CD1c-positive myeloid dendritic cell (primary cell): ENCODE data around the gene TSPYL6.

ENCODE experiments used
- DNase-seq: peaks from one replicate; pipeline ENCODE4 v3.0.0-alpha.2; 2016; ENCODE audit errors: extremely low spot score

Gene TSPYL6

GRCh38 chr2:54258166-54258565 lies 2.1 kb upstream of the TSPYL6 start:
- DNase-seq, result no peak

- no peak for DNase-seq
Measured at GRCh38 chr2:54255230-54256090, 569 bp downstream of the TSPYL6 start.

DNA sequence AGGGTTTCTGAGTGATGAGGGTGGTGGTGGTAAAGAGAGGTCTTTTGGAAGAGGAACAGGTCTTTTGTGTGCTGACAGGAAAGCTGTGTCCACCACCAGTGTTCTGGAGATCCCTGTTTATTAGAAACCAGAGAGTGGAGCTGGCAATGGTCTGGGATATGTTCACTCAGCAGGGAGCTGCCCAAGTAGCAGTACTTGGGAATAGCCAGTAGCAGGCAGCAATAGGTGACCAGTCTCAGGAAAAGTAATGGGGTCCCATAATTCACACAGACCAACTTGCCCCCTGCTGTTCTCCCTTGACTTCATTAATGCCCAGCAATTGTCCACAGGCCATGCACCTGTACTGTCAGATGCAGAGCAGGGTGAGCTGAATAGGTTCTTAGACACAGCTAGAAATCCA lies 1.8 kb downstream of the TSPYL6 start:
- no peak for DNase-seq

GRCh38 chr2:54249629-54250028 lies 6.4 kb downstream of the TSPYL6 start:
- DNase-seq, result no peak

- DNase-seq, result no peak
Measured at GRCh38 chr2:54247115-54247514, 8.9 kb downstream of the TSPYL6 start.

DNA sequence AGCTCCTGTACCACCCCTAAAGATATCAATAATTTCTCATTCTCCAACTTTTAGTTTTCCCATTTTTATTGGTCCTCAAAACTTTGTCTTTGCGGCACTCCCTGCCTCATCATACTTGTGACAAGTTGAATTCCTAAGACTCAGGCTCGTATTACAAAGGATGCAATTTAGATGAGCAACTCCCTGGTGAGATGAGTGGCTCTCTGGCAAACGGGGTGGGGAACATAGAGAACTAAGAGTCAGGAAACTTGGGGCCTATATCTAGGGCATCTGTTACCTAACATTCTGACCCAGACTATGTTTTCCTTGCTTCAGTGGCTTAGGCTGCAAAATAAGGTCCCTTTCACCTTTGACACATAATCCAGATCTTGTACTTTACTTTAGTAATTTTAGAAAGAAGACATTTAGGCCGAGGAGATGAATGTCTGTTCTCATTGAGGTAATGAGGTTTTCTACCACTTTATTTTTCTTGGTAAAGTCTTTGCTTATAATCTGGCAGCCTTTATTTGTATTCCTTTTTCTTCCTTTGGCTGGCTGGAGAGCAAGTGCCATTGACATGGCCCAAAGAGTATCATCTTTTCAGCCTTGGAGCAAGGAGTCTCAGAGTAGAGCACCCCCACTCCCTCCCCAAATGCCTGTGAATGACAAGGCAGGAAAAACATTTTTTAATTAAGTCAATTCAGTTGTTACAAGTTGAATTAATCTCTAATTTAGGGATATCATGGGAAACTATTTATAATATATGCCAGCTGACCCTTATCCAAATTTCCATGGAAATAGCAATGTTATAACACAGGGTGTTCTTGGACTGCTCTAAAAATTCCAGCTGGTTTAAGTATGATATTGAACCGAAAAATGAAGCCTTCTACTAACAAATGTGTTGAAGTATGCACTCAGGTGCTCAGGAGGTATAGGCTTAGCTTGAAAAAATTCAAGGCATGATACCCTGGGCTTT lies 15.2 kb downstream of the TSPYL6 start:
- DNase-seq, result no peak

DNA sequence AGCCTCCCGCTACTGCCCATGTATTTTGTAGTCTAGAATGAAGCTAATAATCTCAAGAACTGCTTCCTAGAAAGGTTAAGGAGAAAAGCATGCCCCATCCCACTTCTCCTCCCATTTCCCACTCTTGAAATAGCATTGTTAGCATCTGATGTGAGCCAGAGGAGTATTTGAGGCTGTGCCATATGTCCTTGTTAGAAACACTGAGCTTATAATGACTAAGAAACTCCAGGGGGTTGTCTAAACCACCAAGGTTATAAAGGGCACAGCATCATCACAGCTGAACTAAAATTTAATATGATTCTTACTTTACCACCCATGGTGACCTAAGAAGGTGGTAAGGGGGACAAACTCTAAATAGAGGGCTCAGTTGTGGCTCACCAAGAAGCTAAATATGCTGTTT lies 16.6 kb downstream of the TSPYL6 start:
- no peak for DNase-seq

GRCh38 chr2:54237428-54237827 lies 18.6 kb downstream of the TSPYL6 start:
- no peak for DNase-seq

GRCh38 chr2:54233832-54234649 lies 22.0 kb downstream of the TSPYL6 start:
- DNase-seq, result no peak

- DNase-seq, result no peak
Measured at GRCh38 chr2:54228945-54229344, 27.1 kb downstream of the TSPYL6 start.

GRCh38 chr2:54227798-54228197 lies 28.2 kb downstream of the TSPYL6 start:
- DNase-seq, result no peak

DNA sequence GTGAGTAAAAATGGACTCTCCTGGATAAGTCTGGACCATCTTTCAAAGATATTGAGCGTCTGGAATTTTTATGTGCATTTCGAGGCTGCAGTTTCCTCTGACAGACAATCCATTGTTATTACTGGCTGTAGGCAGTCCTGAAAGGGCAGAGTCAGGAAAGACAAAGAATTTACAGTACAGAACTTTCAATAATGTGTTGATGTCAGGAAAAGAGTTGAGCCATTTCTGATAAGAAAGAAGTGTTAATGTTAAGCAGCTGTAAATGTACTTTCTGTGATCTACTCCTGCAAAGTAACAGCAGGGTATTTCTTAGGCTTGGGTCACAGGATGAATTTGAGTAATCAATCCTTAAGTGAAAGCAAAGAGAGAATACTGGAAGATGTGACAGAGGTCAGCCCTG lies 29.8 kb downstream of the TSPYL6 start:
- no peak for DNase-seq

DNA sequence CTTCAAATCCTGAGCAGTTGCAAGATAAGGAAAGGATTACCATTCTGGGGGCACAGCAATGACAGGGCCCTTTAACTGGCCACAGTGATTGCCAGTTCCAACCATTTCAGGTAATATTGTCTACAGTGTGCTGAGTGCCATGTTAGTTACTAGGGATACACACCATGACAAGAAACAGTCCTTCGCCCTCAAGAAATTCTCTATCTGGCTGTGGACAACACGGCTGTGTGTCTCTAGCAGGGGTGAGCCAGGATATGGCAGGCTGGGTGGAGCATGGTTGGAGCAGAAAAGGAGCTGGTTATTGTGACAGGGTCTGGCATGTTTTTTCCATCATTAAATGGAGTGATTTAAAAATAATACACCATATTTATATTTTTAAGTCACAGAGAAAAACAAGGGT lies 31.0 kb downstream of the TSPYL6 start:
- DNase-seq, result no peak

DNA sequence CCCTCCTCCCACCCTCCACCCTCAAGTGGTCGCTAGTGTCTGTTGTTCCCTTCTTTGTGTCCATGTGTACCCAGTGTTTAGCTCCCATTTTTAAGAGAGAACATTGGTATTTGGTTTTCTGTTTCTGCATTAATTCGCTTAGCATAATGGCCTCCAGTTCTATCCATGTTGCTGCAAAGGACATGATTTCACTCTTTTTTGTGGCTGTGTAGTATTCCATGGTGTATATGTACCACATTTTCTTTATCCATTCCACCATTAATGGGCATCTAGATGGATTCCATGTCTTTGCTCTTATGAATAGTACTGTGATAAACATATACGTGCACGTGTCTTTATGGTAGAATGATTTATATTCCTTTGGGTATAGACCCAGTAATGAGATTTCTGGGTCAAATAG lies 42.9 kb downstream of the TSPYL6 start:
- no peak for DNase-seq

DNA sequence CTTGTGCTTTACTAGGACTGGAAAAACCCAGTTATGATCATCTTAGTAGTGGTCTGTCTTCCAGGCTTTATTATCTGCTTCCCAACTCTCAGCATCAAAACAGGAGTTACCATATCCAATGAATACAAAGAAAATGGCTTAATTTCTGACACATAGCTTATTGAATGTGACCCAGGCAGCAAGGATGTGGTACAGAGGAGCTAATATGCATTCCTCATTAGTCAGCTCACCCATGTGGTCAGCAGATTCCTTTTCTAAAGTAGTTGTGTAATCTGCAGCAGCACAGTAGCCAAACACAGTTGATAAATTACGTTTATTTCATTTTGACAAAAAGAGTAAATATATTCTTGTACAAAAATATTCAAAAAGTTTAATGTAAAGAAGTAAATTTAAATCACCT lies 43.6 kb downstream of the TSPYL6 start:
- DNase-seq, result no peak

- no peak for DNase-seq
Measured at GRCh38 chr2:54209379-54209778, 46.6 kb downstream of the TSPYL6 start.

GRCh38 chr2:54208364-54209240 lies 47.4 kb downstream of the TSPYL6 start:
- DNase-seq, result no peak

GRCh38 chr2:54207666-54208195 lies 48.3 kb downstream of the TSPYL6 start:
- no peak for DNase-seq

DNA sequence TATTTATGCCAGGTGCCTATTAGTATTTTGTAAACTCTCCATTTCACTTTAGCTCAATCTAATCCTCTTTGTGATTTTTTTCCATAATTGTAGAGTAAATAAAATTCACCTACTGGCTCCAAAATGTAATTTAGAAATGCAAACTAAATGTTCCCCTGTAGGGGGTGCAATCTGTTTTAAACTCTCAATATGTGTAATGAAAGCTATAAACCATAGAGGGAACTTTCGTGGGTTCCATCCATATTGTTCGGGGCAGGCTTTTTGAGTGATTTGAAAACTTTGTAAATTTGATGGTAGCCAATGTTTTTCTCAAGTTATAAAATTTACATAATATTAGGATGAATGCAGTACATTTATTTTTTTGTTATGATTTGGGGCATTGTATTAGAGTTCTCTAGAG lies 49.4 kb downstream of the TSPYL6 start:
- DNase-seq, result no peak

GRCh38 chr2:54204476-54204875 lies 51.6 kb downstream of the TSPYL6 start:
- DNase-seq, result no peak
